NB4 (cell line): ENCODE data around the gene LPCAT1.

ENCODE experiments used
- POLR2A ChIP-seq: IDR thresholded peaks from 2 replicates; pipeline ENCODE4 v1.6.1; 2011; ENCODE audit warnings: mild to moderate bottlenecking; ENCODE audit not compliant: insufficient read length; ENCODE audit errors: extremely low read depth
- TF ChIP-seq, protein P1 (sequence below): IDR thresholded peaks from one replicate; pipeline ENCODE4 v1.5.1; 2012; ENCODE audit warnings: low read depth, low read length

DNA sequence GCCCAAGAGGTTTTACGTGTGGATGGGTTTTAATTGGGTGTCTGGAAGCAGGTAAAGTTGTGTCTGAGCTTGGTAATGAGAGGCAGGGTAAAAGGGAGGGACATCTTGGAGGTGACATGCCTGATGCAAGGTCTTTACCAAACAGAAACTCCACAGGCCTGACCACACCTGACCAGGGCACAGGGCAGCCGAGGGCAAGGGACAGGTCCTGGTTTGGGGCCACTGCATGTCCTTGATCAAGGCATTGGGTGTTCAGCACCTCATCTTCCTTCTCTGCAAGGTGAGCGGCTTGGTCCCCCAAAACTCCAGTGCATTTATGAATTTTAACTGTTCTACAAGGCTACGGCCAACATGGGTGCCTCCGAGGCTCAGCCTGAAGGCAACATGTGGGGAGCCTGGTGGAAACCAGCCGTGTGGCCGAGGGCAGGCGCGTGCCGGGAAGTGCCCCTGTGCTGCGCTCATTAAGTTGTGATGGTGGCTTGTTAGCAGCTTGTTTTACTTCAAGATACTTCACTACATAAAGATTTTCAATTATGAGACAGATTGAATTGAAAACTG lies 30.7 kb upstream of the LPCAT1 start:
- no peak for TF ChIP-seq POLR2A
- TF ChIP-seq, protein P1, sequence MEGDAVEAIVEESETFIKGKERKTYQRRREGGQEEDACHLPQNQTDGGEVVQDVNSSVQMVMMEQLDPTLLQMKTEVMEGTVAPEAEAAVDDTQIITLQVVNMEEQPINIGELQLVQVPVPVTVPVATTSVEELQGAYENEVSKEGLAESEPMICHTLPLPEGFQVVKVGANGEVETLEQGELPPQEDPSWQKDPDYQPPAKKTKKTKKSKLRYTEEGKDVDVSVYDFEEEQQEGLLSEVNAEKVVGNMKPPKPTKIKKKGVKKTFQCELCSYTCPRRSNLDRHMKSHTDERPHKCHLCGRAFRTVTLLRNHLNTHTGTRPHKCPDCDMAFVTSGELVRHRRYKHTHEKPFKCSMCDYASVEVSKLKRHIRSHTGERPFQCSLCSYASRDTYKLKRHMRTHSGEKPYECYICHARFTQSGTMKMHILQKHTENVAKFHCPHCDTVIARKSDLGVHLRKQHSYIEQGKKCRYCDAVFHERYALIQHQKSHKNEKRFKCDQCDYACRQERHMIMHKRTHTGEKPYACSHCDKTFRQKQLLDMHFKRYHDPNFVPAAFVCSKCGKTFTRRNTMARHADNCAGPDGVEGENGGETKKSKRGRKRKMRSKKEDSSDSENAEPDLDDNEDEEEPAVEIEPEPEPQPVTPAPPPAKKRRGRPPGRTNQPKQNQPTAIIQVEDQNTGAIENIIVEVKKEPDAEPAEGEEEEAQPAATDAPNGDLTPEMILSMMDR: no peak
